C4-2B (cell line): ENCODE results near the gene LYSMD2.

Experiments used
- ZFX ChIP-seq: fragments of 450-650 bp; IDR thresholded peaks from 2 replicates; pipeline ENCODE4 v1.6.1; 2017
- TF ChIP-seq, protein P1 (sequence below): fragments of 450-650 bp; conservative IDR thresholded peaks from 2 replicates; pipeline ENCODE4 v1.5.1; 2017; ENCODE audit warnings: mild to moderate bottlenecking

DNA sequence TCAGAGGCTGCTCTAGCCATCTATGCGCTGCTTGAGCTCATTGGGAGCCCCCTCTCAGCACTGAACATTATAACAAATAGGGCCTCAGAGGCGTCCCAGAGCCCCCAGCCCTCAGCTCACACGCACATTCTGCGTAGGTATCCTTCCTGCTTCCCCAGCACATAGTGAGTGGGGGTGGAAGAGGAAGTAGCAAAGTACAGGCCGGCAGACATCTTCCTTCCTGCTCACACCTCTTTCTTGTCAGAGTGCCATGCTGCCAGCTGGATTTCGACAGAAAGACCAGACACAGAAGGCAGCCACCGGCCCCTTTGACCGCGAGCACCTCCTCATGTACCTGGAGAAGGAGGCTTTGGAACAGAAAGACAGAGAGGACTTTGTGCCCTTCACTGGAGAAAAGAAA lies 30.6 kb upstream of the LYSMD2 start:
- TF ChIP-seq, protein P1, sequence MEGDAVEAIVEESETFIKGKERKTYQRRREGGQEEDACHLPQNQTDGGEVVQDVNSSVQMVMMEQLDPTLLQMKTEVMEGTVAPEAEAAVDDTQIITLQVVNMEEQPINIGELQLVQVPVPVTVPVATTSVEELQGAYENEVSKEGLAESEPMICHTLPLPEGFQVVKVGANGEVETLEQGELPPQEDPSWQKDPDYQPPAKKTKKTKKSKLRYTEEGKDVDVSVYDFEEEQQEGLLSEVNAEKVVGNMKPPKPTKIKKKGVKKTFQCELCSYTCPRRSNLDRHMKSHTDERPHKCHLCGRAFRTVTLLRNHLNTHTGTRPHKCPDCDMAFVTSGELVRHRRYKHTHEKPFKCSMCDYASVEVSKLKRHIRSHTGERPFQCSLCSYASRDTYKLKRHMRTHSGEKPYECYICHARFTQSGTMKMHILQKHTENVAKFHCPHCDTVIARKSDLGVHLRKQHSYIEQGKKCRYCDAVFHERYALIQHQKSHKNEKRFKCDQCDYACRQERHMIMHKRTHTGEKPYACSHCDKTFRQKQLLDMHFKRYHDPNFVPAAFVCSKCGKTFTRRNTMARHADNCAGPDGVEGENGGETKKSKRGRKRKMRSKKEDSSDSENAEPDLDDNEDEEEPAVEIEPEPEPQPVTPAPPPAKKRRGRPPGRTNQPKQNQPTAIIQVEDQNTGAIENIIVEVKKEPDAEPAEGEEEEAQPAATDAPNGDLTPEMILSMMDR = no peak
- no peak for TF ChIP-seq ZFX
